ENCODE measurements around the gene PDE4B. TPM values are rescaled to one million over a fixed set of nuclear protein-coding genes. Genes with fewer than 3 reads are reported as not detected.

Gene PDE4B
- total and polyA plus RNA-seq, 2 of the 13 experiments (the other 11 are each of a cell fraction or from before 2014, with no cell fraction given): not detected

DNA sequence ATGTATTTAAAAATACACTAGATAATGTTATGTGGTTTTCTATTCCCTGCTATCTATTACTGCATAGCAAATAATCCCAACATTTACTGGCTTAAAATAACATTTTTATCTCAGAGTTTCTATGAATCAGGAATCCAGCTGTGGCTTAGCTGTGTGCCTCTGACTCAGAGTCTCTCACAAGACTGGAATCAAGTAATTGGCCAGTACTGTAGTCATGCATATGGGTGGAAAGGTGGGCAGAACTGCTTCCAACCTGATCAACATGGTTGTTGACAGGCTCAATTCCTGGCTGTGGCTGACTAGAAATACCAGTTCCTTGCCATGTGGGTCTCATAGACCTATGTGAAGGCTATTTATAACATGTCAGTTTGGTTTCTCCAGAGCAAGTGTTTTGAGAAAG is 131.8 kb downstream of the PDE4B start:
- Histone ChIP-seq H2AFZ (ENCODE audit: low read length) (no peak overlapping the region), H3K27ac (ENCODE audit: extremely low read length, insufficient read depth, low read length) (no peak overlapping the region), H3K36me3 (replicated peaks in 1 of 2; ENCODE audit: control insufficient read depth in 1 of 2, insufficient read depth in 2 of 2, low read length in 2 of 2) (no peaks in the 10 kb centered on the region), H3K79me2 (ENCODE audit: insufficient read depth, low read length) (no peaks in the 10 kb centered on the region), H3K9ac (ENCODE audit: insufficient read depth, low read depth, low read length) (no peak overlapping the region), H3K4me3 (replicated peaks in 1 of 3; ENCODE audit: insufficient read depth in 1 of 3, low read depth in 2 of 3, low read length in 3 of 3) (no peak overlapping the region), H3K9me3 (ENCODE audit: low read length) (no peaks in the 10 kb centered on the region), H3K4me2 (ENCODE audit: low read depth, low read length) (no peak overlapping the region), H3K4me1 (ENCODE audit: insufficient read depth, low read length) (no peaks in the 10 kb centered on the region), H4K20me1 (ENCODE audit: insufficient read depth, low read length) (no peaks in the 10 kb centered on the region), H3K27me3 (ENCODE audit: control insufficient read depth in 1 of 2, insufficient read depth in 2 of 2, low read length in 2 of 2) (no peaks in the 10 kb centered on the region)
- TF ChIP-seq, protein P1, sequence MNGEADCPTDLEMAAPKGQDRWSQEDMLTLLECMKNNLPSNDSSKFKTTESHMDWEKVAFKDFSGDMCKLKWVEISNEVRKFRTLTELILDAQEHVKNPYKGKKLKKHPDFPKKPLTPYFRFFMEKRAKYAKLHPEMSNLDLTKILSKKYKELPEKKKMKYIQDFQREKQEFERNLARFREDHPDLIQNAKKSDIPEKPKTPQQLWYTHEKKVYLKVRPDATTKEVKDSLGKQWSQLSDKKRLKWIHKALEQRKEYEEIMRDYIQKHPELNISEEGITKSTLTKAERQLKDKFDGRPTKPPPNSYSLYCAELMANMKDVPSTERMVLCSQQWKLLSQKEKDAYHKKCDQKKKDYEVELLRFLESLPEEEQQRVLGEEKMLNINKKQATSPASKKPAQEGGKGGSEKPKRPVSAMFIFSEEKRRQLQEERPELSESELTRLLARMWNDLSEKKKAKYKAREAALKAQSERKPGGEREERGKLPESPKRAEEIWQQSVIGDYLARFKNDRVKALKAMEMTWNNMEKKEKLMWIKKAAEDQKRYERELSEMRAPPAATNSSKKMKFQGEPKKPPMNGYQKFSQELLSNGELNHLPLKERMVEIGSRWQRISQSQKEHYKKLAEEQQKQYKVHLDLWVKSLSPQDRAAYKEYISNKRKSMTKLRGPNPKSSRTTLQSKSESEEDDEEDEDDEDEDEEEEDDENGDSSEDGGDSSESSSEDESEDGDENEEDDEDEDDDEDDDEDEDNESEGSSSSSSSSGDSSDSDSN (CRISPR knock-in tag; IDR thresholded peaks at IDR 0.05): no peak
- TF ChIP-seq ZNF687 (CRISPR knock-in tag; IDR thresholded peaks at IDR 0.05) (no peak), SMAD3 (CRISPR knock-in tag; IDR thresholded peaks at IDR 0.05) (no peak), ZBTB21 (CRISPR knock-in tag; IDR thresholded peaks at IDR 0.05) (no peak), SOX13 (IDR thresholded peaks at IDR 0.05) (no peak), SOX13 (CRISPR knock-in tag; conservative IDR thresholded peaks at IDR 0.05 in 1 of 2, IDR thresholded peaks at IDR 0.05 in 1 of 2) (no peak), ZNF552 (CRISPR knock-in tag; IDR thresholded peaks at IDR 0.05; ENCODE audit: borderline replicate concordance) (no peak), ZSCAN31 (CRISPR knock-in tag; IDR thresholded peaks at IDR 0.05; ENCODE audit: low read depth) (no peak), FLYWCH1 (CRISPR knock-in tag; IDR thresholded peaks at IDR 0.05) (no peak), CBX2 (IDR thresholded peaks at IDR 0.05; ENCODE audit: low read depth, low read length) (no peak), CBX2 (CRISPR knock-in tag; IDR thresholded peaks at IDR 0.05; ENCODE audit: low read depth) (no peak), ZNF275 (CRISPR knock-in tag; IDR thresholded peaks at IDR 0.05; ENCODE audit: borderline replicate concordance) (no peak), ZBTB26 (CRISPR knock-in tag; IDR thresholded peaks at IDR 0.05; ENCODE audit: borderline replicate concordance) (no peak)
- TF ChIP-seq, protein P2, sequence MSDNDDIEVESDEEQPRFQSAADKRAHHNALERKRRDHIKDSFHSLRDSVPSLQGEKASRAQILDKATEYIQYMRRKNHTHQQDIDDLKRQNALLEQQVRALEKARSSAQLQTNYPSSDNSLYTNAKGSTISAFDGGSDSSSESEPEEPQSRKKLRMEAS (IDR thresholded peaks at IDR 0.05): no peak
- ATAC-seq (no peak), DNase-seq (ENCODE audit: low spot score) (no peak), FAIRE-seq (no peak)
- no TSS peak for BruUV-seq (replicated peaks)
- in situ Hi-C loops (cut with HindIII; ENCODE audit: extremely low pct_ligation_motif_present, low pct_unique_long_range_greater_than_20kb) (no loop called here), intact Hi-C loops (cut with micrococcal nuclease; ENCODE audit: unreplicated experiment) (no loop called here)
- POLR2A ChIA-PET: no interaction called here
- CTCF ChIA-PET (ENCODE audit: low intra/inter-chr PET ratio, low total read pairs): no interaction called here

Data from HepG2 (cell line).